Measurements from ENCODE around the gene INTS13.

Gene INTS13, protein sequence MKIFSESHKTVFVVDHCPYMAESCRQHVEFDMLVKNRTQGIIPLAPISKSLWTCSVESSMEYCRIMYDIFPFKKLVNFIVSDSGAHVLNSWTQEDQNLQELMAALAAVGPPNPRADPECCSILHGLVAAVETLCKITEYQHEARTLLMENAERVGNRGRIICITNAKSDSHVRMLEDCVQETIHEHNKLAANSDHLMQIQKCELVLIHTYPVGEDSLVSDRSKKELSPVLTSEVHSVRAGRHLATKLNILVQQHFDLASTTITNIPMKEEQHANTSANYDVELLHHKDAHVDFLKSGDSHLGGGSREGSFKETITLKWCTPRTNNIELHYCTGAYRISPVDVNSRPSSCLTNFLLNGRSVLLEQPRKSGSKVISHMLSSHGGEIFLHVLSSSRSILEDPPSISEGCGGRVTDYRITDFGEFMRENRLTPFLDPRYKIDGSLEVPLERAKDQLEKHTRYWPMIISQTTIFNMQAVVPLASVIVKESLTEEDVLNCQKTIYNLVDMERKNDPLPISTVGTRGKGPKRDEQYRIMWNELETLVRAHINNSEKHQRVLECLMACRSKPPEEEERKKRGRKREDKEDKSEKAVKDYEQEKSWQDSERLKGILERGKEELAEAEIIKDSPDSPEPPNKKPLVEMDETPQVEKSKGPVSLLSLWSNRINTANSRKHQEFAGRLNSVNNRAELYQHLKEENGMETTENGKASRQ

GRCh38 chr12:26937863-26938700 is at the start of gene INTS13, which contains the start of gene FGFR1OP2:
Gene INTS13 (minus strand): TSS chr12:26937981. CDS start chr12:26936803, 1,178 bp downstream.
Gene FGFR1OP2 (plus strand): TSS chr12:26938470. CDS start chr12:26954159, 15,689 bp downstream.
- Histone ChIP-seq H3K27me3 (replicated peaks; ENCODE audit: control insufficient read depth, insufficient read depth, low read length) (no peaks in the 10 kb centered on the region), H3K36me3 (ENCODE audit: control insufficient read depth, insufficient read depth, low read length) (no peaks in the 10 kb centered on the region; the same call in 1 of the 2 replicates), H3K4me3 (replicated peaks; ENCODE audit: low read depth, low read length) (peak within 1 kb of the TSS; percentile 87)
- TF ChIP-seq, protein P1, sequence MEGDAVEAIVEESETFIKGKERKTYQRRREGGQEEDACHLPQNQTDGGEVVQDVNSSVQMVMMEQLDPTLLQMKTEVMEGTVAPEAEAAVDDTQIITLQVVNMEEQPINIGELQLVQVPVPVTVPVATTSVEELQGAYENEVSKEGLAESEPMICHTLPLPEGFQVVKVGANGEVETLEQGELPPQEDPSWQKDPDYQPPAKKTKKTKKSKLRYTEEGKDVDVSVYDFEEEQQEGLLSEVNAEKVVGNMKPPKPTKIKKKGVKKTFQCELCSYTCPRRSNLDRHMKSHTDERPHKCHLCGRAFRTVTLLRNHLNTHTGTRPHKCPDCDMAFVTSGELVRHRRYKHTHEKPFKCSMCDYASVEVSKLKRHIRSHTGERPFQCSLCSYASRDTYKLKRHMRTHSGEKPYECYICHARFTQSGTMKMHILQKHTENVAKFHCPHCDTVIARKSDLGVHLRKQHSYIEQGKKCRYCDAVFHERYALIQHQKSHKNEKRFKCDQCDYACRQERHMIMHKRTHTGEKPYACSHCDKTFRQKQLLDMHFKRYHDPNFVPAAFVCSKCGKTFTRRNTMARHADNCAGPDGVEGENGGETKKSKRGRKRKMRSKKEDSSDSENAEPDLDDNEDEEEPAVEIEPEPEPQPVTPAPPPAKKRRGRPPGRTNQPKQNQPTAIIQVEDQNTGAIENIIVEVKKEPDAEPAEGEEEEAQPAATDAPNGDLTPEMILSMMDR (IDR thresholded peaks at IDR 0.05; ENCODE audit: insufficient read depth, low read length, poor library complexity, severe bottlenecking): no peak
- peak; percentile 96 for DNase-seq (ENCODE audit: extremely low read depth, insufficient read length)

GRCh38 chr12:26982866-26983265 is 45.1 kb upstream of the INTS13 start:
- Histone ChIP-seq H3K4me3 (replicated peaks; ENCODE audit: low read depth, low read length) (no peak overlapping the region), H3K27me3 (replicated peaks; ENCODE audit: control insufficient read depth, insufficient read depth, low read length) (no peaks in the 10 kb centered on the region), H3K36me3 (ENCODE audit: control insufficient read depth, insufficient read depth, low read length) (peaks cover 8% of the 10 kb centered on the region)
- TF ChIP-seq, protein P1 (IDR thresholded peaks at IDR 0.05; ENCODE audit: insufficient read depth, low read length, poor library complexity, severe bottlenecking): no peak
- DNase-seq (ENCODE audit: extremely low read depth, insufficient read length): no peak

DNA sequence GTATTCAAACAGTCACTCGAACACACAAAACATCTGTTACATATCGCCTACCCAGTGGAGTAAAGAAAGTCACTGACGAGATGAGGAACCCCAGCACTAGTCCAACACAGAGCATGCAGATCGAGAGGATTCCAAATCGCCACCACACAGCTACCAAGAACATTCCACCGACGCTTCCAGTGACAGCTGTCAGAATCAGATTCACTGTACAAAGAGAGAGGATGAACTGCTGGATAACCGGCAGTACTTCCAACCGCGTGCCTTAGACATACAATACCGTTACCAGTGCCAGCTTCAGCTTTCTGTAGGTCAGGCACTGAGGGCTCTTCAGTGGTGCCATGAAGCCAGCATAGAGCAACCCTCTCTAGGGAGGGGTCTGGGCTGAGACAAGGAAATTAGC is 42.0 kb upstream of the INTS13 start:
- no peak for DNase-seq (ENCODE audit: extremely low read depth, insufficient read length)
- TF ChIP-seq, protein P1 (IDR thresholded peaks at IDR 0.05; ENCODE audit: insufficient read depth, low read length, poor library complexity, severe bottlenecking): no peak
- H3K4me3 ChIP-seq (replicated peaks; ENCODE audit: low read depth, low read length): no peak overlapping the region
- H3K36me3 ChIP-seq (ENCODE audit: control insufficient read depth, insufficient read depth, low read length): peaks cover 6% of the 10 kb centered on the region
- H3K27me3 ChIP-seq (replicated peaks; ENCODE audit: control insufficient read depth, insufficient read depth, low read length): no peaks in the 10 kb centered on the region

- TF ChIP-seq, protein P1 (IDR thresholded peaks at IDR 0.05; ENCODE audit: insufficient read depth, low read length, poor library complexity, severe bottlenecking): no peak
- peaks cover 6% of the 10 kb centered on the region for H3K36me3 ChIP-seq (ENCODE audit: control insufficient read depth, insufficient read depth, low read length)
These were observed 41.0 kb upstream of the INTS13 start for GRCh38 chr12:26978801-26979200.

GRCh38 chr12:26976687-26977086 is 38.9 kb upstream of the INTS13 start:
- TF ChIP-seq, protein P1 (IDR thresholded peaks at IDR 0.05; ENCODE audit: insufficient read depth, low read length, poor library complexity, severe bottlenecking): no peak
- no peak for DNase-seq (ENCODE audit: extremely low read depth, insufficient read length)
- no peaks in the 10 kb centered on the region for H3K27me3 ChIP-seq (replicated peaks; ENCODE audit: control insufficient read depth, insufficient read depth, low read length)
- H3K4me3 ChIP-seq (replicated peaks; ENCODE audit: low read depth, low read length): no peak overlapping the region
- peaks cover 5% of the 10 kb centered on the region for H3K36me3 ChIP-seq (ENCODE audit: control insufficient read depth, insufficient read depth, low read length)

More at GRCh38 chr12:26978801-26979200, 41.0 kb upstream of the INTS13 start:
- no peaks in the 10 kb centered on the region for H3K27me3 ChIP-seq (replicated peaks; ENCODE audit: control insufficient read depth, insufficient read depth, low read length)
- no peak overlapping the region for H3K4me3 ChIP-seq (replicated peaks; ENCODE audit: low read depth, low read length)
- no peak for DNase-seq (ENCODE audit: extremely low read depth, insufficient read length)

Measured in GM06990 (cell line).